Loucy (cell line): ENCODE data around the gene PTPRA.

Experiments
- EZH2phosphoT487 ChIP-seq: fragments of 200-600 bp; IDR thresholded peaks from 2 replicates; pipeline ENCODE4 v1.6.1; 2018; ENCODE audit warnings: antibody characterized with exemption, mild to moderate bottlenecking, moderate library complexity, borderline replicate concordance
- TF ChIP-seq, protein P1 (sequence below): fragments of 200-600 bp; sonication (generic); conservative IDR thresholded peaks from 2 replicates; pipeline ENCODE4 v1.5.1; 2014; ENCODE audit warnings: mild to moderate bottlenecking, antibody characterized with exemption, low read length

DNA sequence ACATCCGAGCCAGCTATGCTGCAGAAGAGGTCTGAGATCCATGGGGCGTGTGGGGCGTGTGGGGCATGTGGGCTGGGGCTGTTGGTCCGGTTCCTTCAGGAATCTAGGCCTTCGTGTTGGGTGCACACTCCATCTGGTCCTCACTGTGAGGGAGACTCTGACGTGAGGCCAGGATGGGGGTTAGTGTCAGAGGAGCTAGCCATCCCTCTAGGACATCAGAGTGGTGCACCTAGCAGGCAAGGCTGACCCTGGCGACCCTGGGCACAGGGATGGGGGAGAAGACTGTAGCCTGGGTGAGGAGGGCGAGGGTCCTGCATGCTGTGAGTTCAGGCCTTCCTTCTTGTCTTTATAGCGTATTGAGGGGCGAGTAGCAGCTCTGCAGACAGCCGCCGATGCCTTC is 8.7 kb upstream of the PTPRA start:
- TF ChIP-seq, protein P1, sequence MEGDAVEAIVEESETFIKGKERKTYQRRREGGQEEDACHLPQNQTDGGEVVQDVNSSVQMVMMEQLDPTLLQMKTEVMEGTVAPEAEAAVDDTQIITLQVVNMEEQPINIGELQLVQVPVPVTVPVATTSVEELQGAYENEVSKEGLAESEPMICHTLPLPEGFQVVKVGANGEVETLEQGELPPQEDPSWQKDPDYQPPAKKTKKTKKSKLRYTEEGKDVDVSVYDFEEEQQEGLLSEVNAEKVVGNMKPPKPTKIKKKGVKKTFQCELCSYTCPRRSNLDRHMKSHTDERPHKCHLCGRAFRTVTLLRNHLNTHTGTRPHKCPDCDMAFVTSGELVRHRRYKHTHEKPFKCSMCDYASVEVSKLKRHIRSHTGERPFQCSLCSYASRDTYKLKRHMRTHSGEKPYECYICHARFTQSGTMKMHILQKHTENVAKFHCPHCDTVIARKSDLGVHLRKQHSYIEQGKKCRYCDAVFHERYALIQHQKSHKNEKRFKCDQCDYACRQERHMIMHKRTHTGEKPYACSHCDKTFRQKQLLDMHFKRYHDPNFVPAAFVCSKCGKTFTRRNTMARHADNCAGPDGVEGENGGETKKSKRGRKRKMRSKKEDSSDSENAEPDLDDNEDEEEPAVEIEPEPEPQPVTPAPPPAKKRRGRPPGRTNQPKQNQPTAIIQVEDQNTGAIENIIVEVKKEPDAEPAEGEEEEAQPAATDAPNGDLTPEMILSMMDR: no peak
- TF ChIP-seq EZH2phosphoT487: no peak
